Measurements from ENCODE around the gene MYCBPAP.

GRCh38 chr17:50566886-50567285 lies 58.6 kb downstream of the MYCBPAP start:
- TF ChIP-seq CTCF (IDR thresholded peaks at IDR 0.05) = no peak
- no peak for TF ChIP-seq POLR2A (IDR thresholded peaks at IDR 0.05)

All from thyroid gland (tissue), 4 donors.